Measurements from ENCODE around the gene CDK14. TPM values are rescaled to one million over a fixed set of nuclear protein-coding genes. Genes with fewer than 3 reads are reported as not detected.

Gene CDK14
- total and polyA plus RNA-seq, 2 donors (not counting 1 experiment from before 2014, with no cell fraction given), result 23.6 to 41.1 TPM

- H3K27ac ChIP-seq (ENCODE audit: insufficient read depth, low read length), result no peak overlapping the region
- H3K4me2 ChIP-seq (ENCODE audit: extremely low read depth, insufficient read depth, low read length), result no peak overlapping the region
- H3K4me3 ChIP-seq (replicated peaks in 1 of 4; ENCODE audit: control extremely low read depth in 1 of 4, insufficient read depth in 1 of 4, low read depth in 3 of 4, low read length in 4 of 4), result no peak overlapping the region
- no peaks in the 10 kb centered on the region for H3K4me1 ChIP-seq (ENCODE audit: control insufficient read depth, extremely low read depth, insufficient read depth, low read length)
- no peak for TF ChIP-seq EZH2 (IDR thresholded peaks at IDR 0.05; ENCODE audit: low read length, missing control alignments)
- TF ChIP-seq, protein P1, sequence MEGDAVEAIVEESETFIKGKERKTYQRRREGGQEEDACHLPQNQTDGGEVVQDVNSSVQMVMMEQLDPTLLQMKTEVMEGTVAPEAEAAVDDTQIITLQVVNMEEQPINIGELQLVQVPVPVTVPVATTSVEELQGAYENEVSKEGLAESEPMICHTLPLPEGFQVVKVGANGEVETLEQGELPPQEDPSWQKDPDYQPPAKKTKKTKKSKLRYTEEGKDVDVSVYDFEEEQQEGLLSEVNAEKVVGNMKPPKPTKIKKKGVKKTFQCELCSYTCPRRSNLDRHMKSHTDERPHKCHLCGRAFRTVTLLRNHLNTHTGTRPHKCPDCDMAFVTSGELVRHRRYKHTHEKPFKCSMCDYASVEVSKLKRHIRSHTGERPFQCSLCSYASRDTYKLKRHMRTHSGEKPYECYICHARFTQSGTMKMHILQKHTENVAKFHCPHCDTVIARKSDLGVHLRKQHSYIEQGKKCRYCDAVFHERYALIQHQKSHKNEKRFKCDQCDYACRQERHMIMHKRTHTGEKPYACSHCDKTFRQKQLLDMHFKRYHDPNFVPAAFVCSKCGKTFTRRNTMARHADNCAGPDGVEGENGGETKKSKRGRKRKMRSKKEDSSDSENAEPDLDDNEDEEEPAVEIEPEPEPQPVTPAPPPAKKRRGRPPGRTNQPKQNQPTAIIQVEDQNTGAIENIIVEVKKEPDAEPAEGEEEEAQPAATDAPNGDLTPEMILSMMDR (conservative IDR thresholded peaks at IDR 0.05 in 1 of 2, IDR thresholded peaks at IDR 0.05 in 1 of 2; ENCODE audit: low read depth in 1 of 2, low read length in 2 of 2), result no peak
- no peak overlapping the region for H2AFZ ChIP-seq (ENCODE audit: low read length)
- DNase-seq (ENCODE audit: low read depth in 2 of 2), result no peak
- H3K9me3 ChIP-seq (ENCODE audit: control insufficient read depth, insufficient read depth, low read depth, low read length), result no peaks in the 10 kb centered on the region
- no peaks in the 10 kb centered on the region for H3K27me3 ChIP-seq (ENCODE audit: control insufficient read depth, insufficient read depth, low read length)
- peaks cover 2% of the 10 kb centered on the region for H3K79me2 ChIP-seq (ENCODE audit: control insufficient read depth, insufficient read depth, low read length)
- no peaks in the 10 kb centered on the region for H3K36me3 ChIP-seq (ENCODE audit: control insufficient read depth, insufficient read depth, low read length)
- H4K20me1 ChIP-seq (ENCODE audit: control insufficient read depth, extremely low read depth, insufficient read depth, low read length), result no peaks in the 10 kb centered on the region
- no peak overlapping the region for H3K9ac ChIP-seq (ENCODE audit: insufficient read depth, low read length)
These were observed 262.4 kb downstream of the CDK14 start for GRCh38 chr7:90858546-90858945.

DNA sequence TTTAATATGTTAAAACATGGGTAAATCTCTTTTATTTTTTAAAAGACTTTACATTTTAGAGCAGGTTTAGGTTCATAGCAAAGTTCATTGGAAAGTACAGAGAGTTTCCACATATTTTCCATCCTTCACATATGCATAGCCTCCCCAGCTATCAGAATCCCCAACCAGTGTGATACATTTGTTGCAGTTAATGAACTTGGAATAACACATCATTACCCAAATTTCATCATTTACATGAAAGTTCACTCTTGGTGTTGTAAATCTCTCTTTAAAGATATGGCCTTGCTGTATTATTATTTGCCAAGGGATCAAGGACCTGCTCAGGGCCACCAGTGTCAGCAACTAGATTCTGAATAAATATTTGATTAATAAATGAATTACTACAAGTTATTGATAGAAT is 263.4 kb downstream of the CDK14 start:
- DNase-seq (ENCODE audit: low read depth in 2 of 2), result no peak
- Histone ChIP-seq H2AFZ (ENCODE audit: low read length) (no peak overlapping the region), H3K79me2 (ENCODE audit: control insufficient read depth, insufficient read depth, low read length) (peaks cover 2% of the 10 kb centered on the region), H3K9ac (ENCODE audit: insufficient read depth, low read length) (no peak overlapping the region), H3K4me3 (replicated peaks in 1 of 4; ENCODE audit: control extremely low read depth in 1 of 4, insufficient read depth in 1 of 4, low read depth in 3 of 4, low read length in 4 of 4) (no peak overlapping the region), H3K27me3 (ENCODE audit: control insufficient read depth, insufficient read depth, low read length) (no peaks in the 10 kb centered on the region), H3K4me1 (ENCODE audit: control insufficient read depth, extremely low read depth, insufficient read depth, low read length) (no peaks in the 10 kb centered on the region), H3K9me3 (ENCODE audit: control insufficient read depth, insufficient read depth, low read depth, low read length) (no peaks in the 10 kb centered on the region), H4K20me1 (ENCODE audit: control insufficient read depth, extremely low read depth, insufficient read depth, low read length) (no peaks in the 10 kb centered on the region), H3K27ac (ENCODE audit: insufficient read depth, low read length) (no peak overlapping the region), H3K4me2 (ENCODE audit: extremely low read depth, insufficient read depth, low read length) (no peak overlapping the region), H3K36me3 (ENCODE audit: control insufficient read depth, insufficient read depth, low read length) (no peaks in the 10 kb centered on the region)
- TF ChIP-seq, protein P1 (conservative IDR thresholded peaks at IDR 0.05 in 1 of 2, IDR thresholded peaks at IDR 0.05 in 1 of 2; ENCODE audit: low read depth in 1 of 2, low read length in 2 of 2), result no peak
- TF ChIP-seq EZH2 (IDR thresholded peaks at IDR 0.05; ENCODE audit: low read length, missing control alignments), result no peak

DNA sequence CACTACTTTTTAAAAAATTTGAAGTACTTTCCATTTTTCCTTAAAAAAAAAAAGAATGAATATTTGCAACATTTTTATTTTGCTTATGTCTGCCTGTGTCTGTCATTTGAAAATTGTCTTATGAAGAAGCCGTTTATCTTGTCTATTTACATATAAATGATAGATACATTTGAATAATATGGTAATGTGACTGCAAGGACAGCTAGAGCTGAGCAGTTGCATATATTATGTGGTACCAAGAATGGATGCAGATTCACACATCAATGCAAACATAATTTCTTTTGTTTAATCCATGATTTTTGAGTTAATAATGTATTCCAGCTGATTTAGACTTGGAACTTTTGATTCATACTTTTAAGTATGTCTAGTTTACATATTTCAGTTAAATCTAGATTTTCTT is 268.0 kb downstream of the CDK14 start:
- Histone ChIP-seq H3K4me2 (ENCODE audit: extremely low read depth, insufficient read depth, low read length) (no peak overlapping the region), H3K9me3 (ENCODE audit: control insufficient read depth, insufficient read depth, low read depth, low read length) (no peaks in the 10 kb centered on the region), H3K36me3 (ENCODE audit: control insufficient read depth, insufficient read depth, low read length) (no peaks in the 10 kb centered on the region), H3K4me1 (ENCODE audit: control insufficient read depth, extremely low read depth, insufficient read depth, low read length) (no peaks in the 10 kb centered on the region), H3K27me3 (ENCODE audit: control insufficient read depth, insufficient read depth, low read length) (no peaks in the 10 kb centered on the region), H3K4me3 (replicated peaks in 1 of 4; ENCODE audit: control extremely low read depth in 1 of 4, insufficient read depth in 1 of 4, low read depth in 3 of 4, low read length in 4 of 4) (no peak overlapping the region), H3K79me2 (ENCODE audit: control insufficient read depth, insufficient read depth, low read length) (no peaks in the 10 kb centered on the region), H2AFZ (ENCODE audit: low read length) (no peak overlapping the region), H3K27ac (ENCODE audit: insufficient read depth, low read length) (no peak overlapping the region), H4K20me1 (ENCODE audit: control insufficient read depth, extremely low read depth, insufficient read depth, low read length) (no peaks in the 10 kb centered on the region), H3K9ac (ENCODE audit: insufficient read depth, low read length) (no peak overlapping the region)
- TF ChIP-seq EZH2 (IDR thresholded peaks at IDR 0.05; ENCODE audit: low read length, missing control alignments), result no peak
- TF ChIP-seq, protein P1 (conservative IDR thresholded peaks at IDR 0.05 in 1 of 2, IDR thresholded peaks at IDR 0.05 in 1 of 2; ENCODE audit: low read depth in 1 of 2, low read length in 2 of 2), result no peak
- DNase-seq (ENCODE audit: low read depth in 2 of 2), result no peak

All from fibroblast of lung (primary cell).